COLO668 (cell line): ENCODE measurements around the gene RASIP1.

Source experiments
- DNase-seq: peaks from one replicate; lab custom pipeline; 2025; ENCODE audit not compliant: unreplicated experiment; lab: John Stamatoyannopoulos, UW

The RASIP1 gene

DNA sequence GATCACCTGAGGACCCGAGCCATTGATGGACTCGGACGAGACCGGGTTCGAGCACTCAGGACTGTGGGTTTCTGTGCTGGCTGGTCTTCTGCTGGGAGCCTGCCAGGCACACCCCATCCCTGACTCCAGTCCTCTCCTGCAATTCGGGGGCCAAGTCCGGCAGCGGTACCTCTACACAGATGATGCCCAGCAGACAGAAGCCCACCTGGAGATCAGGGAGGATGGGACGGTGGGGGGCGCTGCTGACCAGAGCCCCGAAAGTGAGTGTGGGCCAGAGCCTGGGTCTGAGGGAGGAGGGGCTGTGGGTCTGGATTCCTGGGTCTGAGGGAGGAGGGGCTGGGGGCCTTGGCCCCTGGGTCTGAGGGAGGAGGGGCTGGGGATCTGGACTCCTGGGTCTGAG is 15.8 kb upstream of the RASIP1 start:
- DNase-seq = no peak

GRCh38 chr19:48755787-48756186 is 15.4 kb upstream of the RASIP1 start:
- no peak for DNase-seq

GRCh38 chr19:48755084-48755641 is 14.8 kb upstream of the RASIP1 start, which contains the start of gene FGF21:
Gene FGF21, plus strand, starts transcription at chr19:48755524. Its CDS starts 713 bp downstream, at chr19:48756237.
- peak; percentile 52 for DNase-seq

- DNase-seq = peak; percentile 98
Measured at GRCh38 chr19:48752496-48753365, 12.3 kb upstream of the RASIP1 start, which contains the start of gene FUT1. Gene FUT1, minus strand, starts transcription at chr19:48752641. Its CDS starts 1,360 bp downstream, at chr19:48751281.

DNA sequence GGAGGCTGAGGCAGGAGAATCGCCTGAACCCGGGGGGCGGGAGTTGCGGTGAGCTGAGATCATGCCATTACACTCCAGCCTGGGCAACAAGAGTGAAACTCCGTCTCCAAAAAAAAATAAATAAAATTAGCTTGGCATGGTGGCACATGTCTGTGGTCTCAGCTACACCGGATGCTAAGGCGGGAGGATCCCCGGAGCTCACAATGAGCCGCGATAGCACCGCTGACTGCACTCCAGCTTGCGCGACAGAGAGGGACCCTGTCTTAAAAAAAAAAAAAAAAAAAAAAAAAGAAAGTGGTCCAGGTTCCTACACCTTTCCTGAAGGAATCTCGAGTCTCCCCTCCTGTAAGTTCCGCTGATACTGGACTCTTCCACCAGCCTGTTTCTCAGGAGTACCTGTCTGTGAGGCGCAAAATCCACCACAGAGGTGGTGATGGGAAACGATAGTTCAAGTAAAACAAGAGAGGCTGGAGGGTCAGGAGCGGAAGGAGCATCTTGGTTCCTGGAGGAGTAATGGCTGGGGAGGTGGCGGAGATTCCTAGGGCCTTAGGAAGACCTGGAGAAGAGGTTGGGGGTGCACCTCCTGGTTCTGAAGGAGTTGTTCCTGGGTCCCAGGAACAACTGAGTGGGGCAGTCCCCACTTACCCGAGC is 11.6 kb upstream of the RASIP1 start:
- peak; percentile 20 for DNase-seq

GRCh38 chr19:48750771-48751504 is 10.5 kb upstream of the RASIP1 start:
- DNase-seq = no peak

- no peak for DNase-seq
Measured at GRCh38 chr19:48750351-48750750, 9.9 kb upstream of the RASIP1 start.

DNA sequence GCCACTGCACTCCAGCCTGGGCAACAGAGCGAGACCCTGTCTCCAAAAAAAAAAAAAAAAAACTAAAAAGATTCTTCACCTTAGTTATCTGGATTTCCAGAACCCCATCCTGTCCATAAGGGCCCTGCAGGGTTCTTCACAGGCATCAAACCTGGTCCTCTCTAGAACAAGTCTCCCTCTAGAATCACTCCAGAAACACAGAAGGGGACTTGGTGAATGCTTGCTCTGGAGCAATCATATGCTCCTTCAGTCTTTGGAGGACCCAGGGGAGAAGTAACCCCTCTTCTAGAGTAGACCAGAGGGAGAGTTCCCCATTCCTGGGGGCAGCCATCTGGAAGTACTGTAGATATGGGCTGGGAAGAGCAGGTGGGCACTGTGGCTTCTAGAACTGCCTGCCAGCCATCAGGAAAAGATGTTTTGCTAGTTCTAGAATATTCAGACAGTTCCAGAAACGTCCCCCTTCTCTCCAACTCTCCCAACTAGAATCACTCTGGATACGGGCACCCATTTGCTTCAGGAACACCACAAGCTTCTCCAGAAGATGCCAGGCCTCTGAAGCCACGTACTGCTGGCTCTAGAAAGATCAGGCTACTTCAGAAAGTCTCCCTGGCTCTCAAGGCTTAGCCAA is 9.3 kb upstream of the RASIP1 start:
- DNase-seq = no peak

DNA sequence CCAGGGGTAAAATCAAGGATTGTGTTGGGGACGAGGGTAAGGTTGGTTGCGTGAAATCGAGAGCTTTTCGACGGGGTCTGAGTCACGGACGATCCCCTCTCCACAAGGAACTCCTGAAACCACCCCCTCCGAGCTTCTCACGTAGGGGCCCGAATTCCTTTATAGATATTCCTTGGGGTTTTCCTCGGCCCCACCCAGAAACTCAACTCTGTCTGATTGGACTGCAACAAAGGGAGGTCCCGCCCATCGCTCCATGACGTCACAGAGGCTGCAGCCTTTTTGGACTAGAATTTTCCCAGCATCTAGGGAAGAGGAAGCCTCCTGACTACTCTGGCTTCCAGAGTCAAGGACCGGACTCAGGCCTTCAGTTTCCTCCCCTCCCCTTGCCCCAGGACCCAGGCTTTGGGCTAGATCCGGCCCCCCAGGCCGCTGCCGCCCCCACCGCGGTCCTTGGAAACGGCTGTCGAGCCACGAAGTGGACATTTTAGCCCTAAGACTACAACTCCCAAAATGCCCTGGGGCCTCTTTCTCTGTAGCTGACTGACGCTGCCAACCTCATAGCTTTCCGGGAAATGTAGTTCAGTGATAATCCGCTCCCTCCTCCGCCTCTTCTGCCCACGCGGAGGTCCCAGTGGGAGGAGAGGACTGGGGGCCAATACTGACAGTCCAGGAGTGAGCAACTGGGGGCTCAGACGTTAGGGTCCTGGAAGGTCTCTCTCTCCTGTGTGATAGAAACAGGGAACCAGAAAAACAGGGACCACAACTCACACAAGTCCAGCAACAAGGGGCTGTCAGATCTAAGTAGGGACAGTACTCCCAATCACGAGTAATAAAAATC is 6.5 kb upstream of the RASIP1 start, which contains the start of gene IZUMO1:
Gene IZUMO1, minus strand, starts transcription at position 172 of the 838 bp plus-strand sequence. CDS start 1,050 bp downstream, outside the sequence.
- DNase-seq = no peak

- no peak for DNase-seq
Measured at GRCh38 chr19:48746110-48746509, 5.7 kb upstream of the RASIP1 start.

DNA sequence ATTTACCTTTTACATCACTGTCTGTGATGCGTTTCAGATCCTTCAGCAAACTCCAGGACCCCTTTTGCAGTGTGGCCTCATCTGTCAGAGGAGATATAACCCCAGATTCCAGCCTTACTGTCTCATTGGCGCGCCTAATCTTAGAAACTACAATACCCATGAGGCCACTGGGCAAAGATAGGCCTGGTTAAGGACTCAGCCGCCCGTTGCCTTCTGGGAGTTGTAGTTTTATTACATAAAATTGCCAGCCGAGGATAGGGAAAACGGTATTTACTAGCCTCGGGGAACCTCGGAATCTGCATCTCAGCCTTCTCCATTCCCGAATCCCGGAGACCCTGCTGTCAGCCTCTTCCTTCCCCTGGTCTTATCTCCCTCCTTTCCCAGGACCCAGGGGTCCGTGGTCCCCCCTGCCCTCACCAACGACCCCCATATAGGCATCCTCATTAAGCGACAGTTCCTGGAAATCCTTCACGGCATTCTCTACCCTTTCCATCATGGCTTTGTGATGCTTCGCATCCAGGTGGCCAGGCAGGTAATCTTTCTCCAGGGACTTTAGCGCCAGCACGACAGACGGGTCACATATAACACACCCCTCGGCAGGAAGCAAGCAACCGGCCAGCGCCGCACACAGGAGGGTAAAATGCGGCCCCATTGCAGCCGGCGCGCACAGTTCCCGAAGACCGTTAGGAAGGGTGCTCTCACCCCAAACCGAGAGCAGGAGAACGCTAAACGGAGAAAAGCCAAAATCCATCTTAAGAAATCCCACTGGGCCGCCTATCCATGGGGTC is 5.0 kb upstream of the RASIP1 start:
- DNase-seq = peak; percentile 44

DNA sequence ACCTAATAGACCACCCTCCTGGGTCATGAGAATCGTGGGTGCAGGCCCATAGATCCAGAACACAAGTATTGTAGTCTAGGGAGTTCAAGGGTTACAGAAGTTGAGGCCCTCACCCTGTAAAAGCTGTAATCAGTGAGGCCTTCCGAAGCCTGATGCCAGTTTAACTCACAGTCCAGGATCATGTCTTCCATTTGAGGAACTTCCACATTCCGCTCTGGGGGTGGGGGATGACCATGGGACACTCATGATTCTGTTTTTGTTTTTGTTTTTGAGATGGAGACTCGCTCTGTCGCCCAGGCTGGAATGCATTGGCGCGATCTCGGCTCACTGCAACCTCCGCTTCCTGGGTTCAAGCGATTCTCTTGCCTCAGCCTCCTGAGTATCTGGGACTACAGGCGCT is 1.7 kb upstream of the RASIP1 start:
- DNase-seq = no peak

GRCh38 chr19:48741129-48741999 is 954 bp upstream of the RASIP1 start:
- DNase-seq = peak; percentile 30

DNA sequence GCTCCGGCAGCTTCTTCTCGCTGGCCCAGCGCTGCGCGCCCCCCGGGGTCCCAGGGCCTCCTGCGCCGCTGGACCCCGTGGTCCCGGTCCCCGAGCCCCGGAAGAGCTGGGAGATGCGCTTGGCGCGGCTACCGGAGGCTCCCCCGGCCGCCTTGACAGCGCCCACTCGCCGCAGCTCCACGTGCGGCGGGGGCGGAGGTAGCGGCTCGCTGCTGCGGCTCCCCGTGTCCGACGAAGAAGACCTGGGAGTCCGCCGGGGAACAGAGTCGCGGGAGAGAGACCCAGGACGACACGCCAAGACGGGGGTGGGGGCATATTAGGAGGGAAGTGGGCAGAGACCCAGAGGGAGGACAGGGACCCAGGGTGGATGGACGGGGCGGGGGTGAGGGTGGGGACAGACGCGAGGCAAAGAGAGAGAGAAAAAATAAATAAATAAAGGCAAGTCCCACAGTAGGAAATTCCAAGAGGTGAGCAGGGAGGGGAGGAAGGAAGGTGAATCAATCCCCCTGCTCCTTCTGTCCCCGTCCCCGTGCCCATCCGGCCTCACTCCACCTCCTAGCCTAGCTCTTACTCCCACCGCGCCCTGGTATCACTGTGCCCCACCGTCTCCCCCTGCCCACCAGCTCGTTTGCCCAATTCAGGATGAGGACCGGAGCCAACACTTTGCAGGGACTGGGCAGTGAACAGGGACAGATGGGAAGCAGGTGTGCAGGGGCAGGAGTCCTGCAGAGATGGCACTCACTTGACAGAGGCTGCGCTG is 826 bp downstream of the RASIP1 start:
- DNase-seq = peak; percentile 67

- peak; percentile 97 for DNase-seq
Measured at GRCh38 chr19:48738557-48739403, 1.6 kb downstream of the RASIP1 start.

- DNase-seq = peak; percentile 11
Measured at GRCh38 chr19:48737360-48737998, 2.9 kb downstream of the RASIP1 start.
